Gastroesophageal sphincter (tissue), 3 donors: ENCODE data around the gene GABRG3.

Experiments used
- POLR2A ChIP-seq, 2 donors: fragments of 450-650 bp; IDR thresholded peaks; one replicate each; pipeline ENCODE4 v1.6.1; 2017; ENCODE audit warnings: antibody characterized with exemption in 2 of 2, mild to moderate bottlenecking in 2 of 2, moderate library complexity in 1 of 2
- POLR2AphosphoS5 ChIP-seq: sonication (generic); formaldehyde crosslinking; IDR thresholded peaks from one replicate; pipeline ENCODE4 v1.6.1; 2017; ENCODE audit warnings: antibody characterized with exemption
- TF ChIP-seq, protein P1 (sequence below), 4 experiments: fragments of 200-600 bp in 2 of 4; fragments of 450-650 bp in 2 of 4; sonication (generic) in 1 of 4; IDR thresholded peaks; one replicate each; pipeline ENCODE4 v1.5.1; 2017 to 2019; ENCODE audit warnings: antibody characterized with exemption in 4 of 4, mild to moderate bottlenecking in 2 of 4, moderate library complexity in 2 of 4

- TF ChIP-seq POLR2A (IDR thresholded peaks at IDR 0.05) (no peak), POLR2AphosphoS5 (no peak)
- TF ChIP-seq, protein P1, sequence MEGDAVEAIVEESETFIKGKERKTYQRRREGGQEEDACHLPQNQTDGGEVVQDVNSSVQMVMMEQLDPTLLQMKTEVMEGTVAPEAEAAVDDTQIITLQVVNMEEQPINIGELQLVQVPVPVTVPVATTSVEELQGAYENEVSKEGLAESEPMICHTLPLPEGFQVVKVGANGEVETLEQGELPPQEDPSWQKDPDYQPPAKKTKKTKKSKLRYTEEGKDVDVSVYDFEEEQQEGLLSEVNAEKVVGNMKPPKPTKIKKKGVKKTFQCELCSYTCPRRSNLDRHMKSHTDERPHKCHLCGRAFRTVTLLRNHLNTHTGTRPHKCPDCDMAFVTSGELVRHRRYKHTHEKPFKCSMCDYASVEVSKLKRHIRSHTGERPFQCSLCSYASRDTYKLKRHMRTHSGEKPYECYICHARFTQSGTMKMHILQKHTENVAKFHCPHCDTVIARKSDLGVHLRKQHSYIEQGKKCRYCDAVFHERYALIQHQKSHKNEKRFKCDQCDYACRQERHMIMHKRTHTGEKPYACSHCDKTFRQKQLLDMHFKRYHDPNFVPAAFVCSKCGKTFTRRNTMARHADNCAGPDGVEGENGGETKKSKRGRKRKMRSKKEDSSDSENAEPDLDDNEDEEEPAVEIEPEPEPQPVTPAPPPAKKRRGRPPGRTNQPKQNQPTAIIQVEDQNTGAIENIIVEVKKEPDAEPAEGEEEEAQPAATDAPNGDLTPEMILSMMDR (IDR thresholded peaks at IDR 0.05) = no peak
Observed at GRCh38 chr15:27561816-27562215, 590.8 kb downstream of the GABRG3 start.
